ENCODE data around the gene KLK1.

GRCh38 chr19:50777261-50777660 lies 46.3 kb downstream of the KLK1 start:
- TF ChIP-seq TFDP2 (CRISPR knock-in tag; IDR thresholded peaks at IDR 0.05) = no peak
- no peak for TF ChIP-seq ZNF274 (CRISPR knock-in tag; IDR thresholded peaks at IDR 0.05)
- no peak for TF ChIP-seq CTCF (CRISPR knock-in tag; IDR thresholded peaks at IDR 0.05)
- TF ChIP-seq, protein P1, sequence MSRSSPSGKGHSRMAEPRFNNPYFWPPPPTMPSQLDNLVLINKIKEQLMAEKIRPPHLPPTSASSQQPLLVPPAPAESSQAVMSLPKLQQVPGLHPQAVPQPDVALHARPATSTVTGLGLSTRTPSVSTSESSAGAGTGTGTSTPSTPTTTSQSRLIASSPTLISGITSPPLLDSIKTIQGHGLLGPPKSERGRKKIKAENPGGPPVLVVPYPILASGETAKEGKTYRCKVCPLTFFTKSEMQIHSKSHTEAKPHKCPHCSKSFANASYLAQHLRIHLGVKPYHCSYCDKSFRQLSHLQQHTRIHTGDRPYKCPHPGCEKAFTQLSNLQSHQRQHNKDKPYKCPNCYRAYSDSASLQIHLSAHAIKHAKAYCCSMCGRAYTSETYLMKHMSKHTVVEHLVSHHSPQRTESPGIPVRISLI (CRISPR knock-in tag; IDR thresholded peaks at IDR 0.05; ENCODE audit: borderline replicate concordance) = no peak
- no peak for TF ChIP-seq ATF2 (CRISPR knock-in tag; IDR thresholded peaks at IDR 0.05)

All from HepG2 (cell line).